Karpas-422 (cell line): ENCODE measurements around the gene S100A12. TPM values are rescaled to one million over a fixed set of nuclear protein-coding genes. Genes with fewer than 3 reads are reported as not detected.

Source experiments
- DNase-seq: peaks from one replicate; pipeline ENCODE4 v3.0.0-alpha.2; 2015
- H2AFZ ChIP-seq: fragments of 200-600 bp; sonication (generic); 2 replicates; pipeline ENCODE4 v1.6.1; 2014; ENCODE audit warnings: antibody characterized with exemption, low read length, mixed read lengths
- H3K27ac ChIP-seq: fragments of 200-600 bp; sonication (generic); 2 replicates; pipeline ENCODE4 v1.5.1; 2014; ENCODE audit warnings: mild to moderate bottlenecking, low read length, moderate library complexity
- H3K27me3 ChIP-seq: fragments of 200-600 bp; sonication (generic); 2 replicates; pipeline ENCODE4 v1.6.1; 2014; ENCODE audit warnings: low read length, mixed read lengths
- H3K36me3 ChIP-seq: fragments of 200-600 bp; sonication (generic); 2 replicates; pipeline ENCODE4 v1.6.1; 2014; ENCODE audit warnings: low read length, mixed read lengths; ENCODE audit not compliant: insufficient read depth
- H3K4me1 ChIP-seq: fragments of 200-600 bp; sonication (generic); 2 replicates; pipeline ENCODE4 v1.6.1; 2014; ENCODE audit warnings: mild to moderate bottlenecking, low read length, mixed read lengths
- H3K4me2 ChIP-seq: fragments of 200-600 bp; sonication (generic); 2 replicates; pipeline ENCODE4 v1.6.1; 2014; ENCODE audit warnings: low read length, low read depth, mild to moderate bottlenecking; ENCODE audit not compliant: poor library complexity, severe bottlenecking
- H3K4me3 ChIP-seq: fragments of 200-600 bp; sonication (generic); 2 replicates; pipeline ENCODE4 v1.5.1; 2014; ENCODE audit warnings: mild to moderate bottlenecking, antibody characterized with exemption, low read length, mixed read lengths
- H3K79me2 ChIP-seq: fragments of 200-600 bp; sonication (generic); 2 replicates; pipeline ENCODE4 v1.6.1; 2014; ENCODE audit warnings: mild to moderate bottlenecking, low read length, mixed read lengths
- H3K9ac ChIP-seq: fragments of 200-600 bp; sonication (generic); 2 replicates; pipeline ENCODE4 v1.6.0; 2014; ENCODE audit warnings: low read length
- H3K9me2 ChIP-seq: fragments of 200-600 bp; sonication (generic), shearing (Covaris generic); replicated peaks from 2 replicates; pipeline ENCODE4 v1.6.0; 2014; ENCODE audit warnings: mild to moderate bottlenecking, low read length, moderate library complexity; ENCODE audit not compliant: insufficient read depth
- H3K9me3 ChIP-seq: fragments of 300-700, 200-600 bp; sonication (generic); 2 replicates; pipeline ENCODE4 v1.6.1; 2014; ENCODE audit warnings: low read length, mixed read lengths
- H4K20me1 ChIP-seq: fragments of 200-600 bp; sonication (generic); 2 replicates; pipeline ENCODE4 v1.6.1; 2014; ENCODE audit warnings: mild to moderate bottlenecking, antibody characterized with exemption, low read length, low read depth; ENCODE audit not compliant: insufficient read depth
- total RNA-seq: library from RNA; depleted of rRNA; stranded (reverse); fragments of >200 nt; shearing (Covaris generic); gene quantifications from 2 replicates; pipeline ENCODE4 v1.2.3, GENCODE V29; 2014; ENCODE audit warnings: low replicate concordance

Gene S100A12
- total RNA-seq, 1 experiment from 2014 or later = not detected

GRCh38 chr1:153399401-153400055 is 24.1 kb upstream of the S100A12 start:
- Histone ChIP-seq H3K27ac (no peak overlapping the region), H3K36me3 (no peaks in the 10 kb centered on the region), H3K9me3 (no peaks in the 10 kb centered on the region), H3K9me2 (no peaks in the 10 kb centered on the region), H3K4me1 (no peaks in the 10 kb centered on the region), H3K4me2 (no peak overlapping the region), H3K4me3 (no peak overlapping the region), H3K9ac (no peak overlapping the region), H2AFZ (no peak overlapping the region), H4K20me1 (no peaks in the 10 kb centered on the region), H3K27me3 (no peaks in the 10 kb centered on the region), H3K79me2 (no peaks in the 10 kb centered on the region)
- no peak for DNase-seq

GRCh38 chr1:153397924-153398651 is 22.7 kb upstream of the S100A12 start:
- Histone ChIP-seq H3K4me3 (no peak overlapping the region), H3K4me2 (no peak overlapping the region), H3K36me3 (no peaks in the 10 kb centered on the region), H3K79me2 (no peaks in the 10 kb centered on the region), H3K27me3 (no peaks in the 10 kb centered on the region), H3K9me2 (no peaks in the 10 kb centered on the region), H3K27ac (no peak overlapping the region), H2AFZ (no peak overlapping the region), H3K4me1 (no peaks in the 10 kb centered on the region), H3K9ac (no peak overlapping the region), H4K20me1 (no peaks in the 10 kb centered on the region), H3K9me3 (no peaks in the 10 kb centered on the region)
- DNase-seq = no peak

- no peak overlapping the region for H3K27ac ChIP-seq
- H3K36me3 ChIP-seq = no peaks in the 10 kb centered on the region
- no peak overlapping the region for H3K9ac ChIP-seq
- no peaks in the 10 kb centered on the region for H4K20me1 ChIP-seq
- H3K4me1 ChIP-seq = no peaks in the 10 kb centered on the region
- no peak overlapping the region for H3K4me2 ChIP-seq
- no peaks in the 10 kb centered on the region for H3K79me2 ChIP-seq
- H3K9me2 ChIP-seq = no peaks in the 10 kb centered on the region
- H3K4me3 ChIP-seq = no peak overlapping the region
- H2AFZ ChIP-seq = no peak overlapping the region
- no peaks in the 10 kb centered on the region for H3K27me3 ChIP-seq
- H3K9me3 ChIP-seq = no peaks in the 10 kb centered on the region
- no peak for DNase-seq
Measured at GRCh38 chr1:153397051-153397923, 21.9 kb upstream of the S100A12 start.

- Histone ChIP-seq H3K27ac (no peak overlapping the region), H3K4me2 (no peak overlapping the region), H3K79me2 (no peaks in the 10 kb centered on the region)
Measured at GRCh38 chr1:153396461-153396860, 21.0 kb upstream of the S100A12 start.

GRCh38 chr1:153395776-153396175 is 20.4 kb upstream of the S100A12 start:
- H3K9me3 ChIP-seq = no peaks in the 10 kb centered on the region

More at GRCh38 chr1:153396461-153396860, 21.0 kb upstream of the S100A12 start:
- H3K36me3 ChIP-seq = no peaks in the 10 kb centered on the region
- no peak for DNase-seq
- H2AFZ ChIP-seq = no peak overlapping the region
- no peaks in the 10 kb centered on the region for H4K20me1 ChIP-seq
- no peaks in the 10 kb centered on the region for H3K4me1 ChIP-seq
- no peaks in the 10 kb centered on the region for H3K27me3 ChIP-seq
- no peak overlapping the region for H3K4me3 ChIP-seq
- no peaks in the 10 kb centered on the region for H3K9me3 ChIP-seq
- H3K9me2 ChIP-seq = no peaks in the 10 kb centered on the region
- H3K9ac ChIP-seq = no peak overlapping the region

GRCh38 chr1:153395136-153395685 is 19.8 kb upstream of the S100A12 start:
- no peaks in the 10 kb centered on the region for H3K36me3 ChIP-seq
- H3K9ac ChIP-seq = no peak overlapping the region
- H3K9me3 ChIP-seq = no peaks in the 10 kb centered on the region
- no peak overlapping the region for H3K4me2 ChIP-seq
- H3K4me1 ChIP-seq = no peaks in the 10 kb centered on the region
- H3K79me2 ChIP-seq = no peaks in the 10 kb centered on the region
- H2AFZ ChIP-seq = no peak overlapping the region
- H3K4me3 ChIP-seq = no peak overlapping the region
- H3K27ac ChIP-seq = no peak overlapping the region
- H4K20me1 ChIP-seq = no peaks in the 10 kb centered on the region
- H3K27me3 ChIP-seq = no peaks in the 10 kb centered on the region
- no peaks in the 10 kb centered on the region for H3K9me2 ChIP-seq
- no peak for DNase-seq

More at GRCh38 chr1:153395776-153396175, 20.4 kb upstream of the S100A12 start:
- DNase-seq = no peak
- Histone ChIP-seq H3K4me3 (no peak overlapping the region), H2AFZ (no peak overlapping the region), H3K79me2 (no peaks in the 10 kb centered on the region), H3K4me1 (no peaks in the 10 kb centered on the region), H3K9me2 (no peaks in the 10 kb centered on the region), H3K27ac (no peak overlapping the region), H3K36me3 (no peaks in the 10 kb centered on the region), H4K20me1 (no peaks in the 10 kb centered on the region), H3K4me2 (no peak overlapping the region), H3K9ac (no peak overlapping the region), H3K27me3 (no peaks in the 10 kb centered on the region)

- Histone ChIP-seq H3K4me2 (no peak overlapping the region), H3K36me3 (no peaks in the 10 kb centered on the region), H4K20me1 (no peaks in the 10 kb centered on the region), H3K27ac (no peak overlapping the region), H2AFZ (no peak overlapping the region), H3K9ac (no peak overlapping the region), H3K4me3 (no peak overlapping the region), H3K27me3 (no peaks in the 10 kb centered on the region), H3K4me1 (no peaks in the 10 kb centered on the region), H3K79me2 (no peaks in the 10 kb centered on the region), H3K9me3 (no peaks in the 10 kb centered on the region), H3K9me2 (no peaks in the 10 kb centered on the region)
- no peak for DNase-seq
Measured at GRCh38 chr1:153394391-153394790, 19.0 kb upstream of the S100A12 start.

GRCh38 chr1:153393926-153394325 is 18.5 kb upstream of the S100A12 start:
- Histone ChIP-seq H3K27me3 (no peaks in the 10 kb centered on the region), H3K4me3 (no peak overlapping the region), H2AFZ (no peak overlapping the region), H3K9me3 (no peaks in the 10 kb centered on the region), H3K4me2 (no peak overlapping the region), H3K79me2 (no peaks in the 10 kb centered on the region), H3K9me2 (no peaks in the 10 kb centered on the region), H3K27ac (no peak overlapping the region), H3K4me1 (no peaks in the 10 kb centered on the region), H3K36me3 (no peaks in the 10 kb centered on the region), H3K9ac (no peak overlapping the region), H4K20me1 (no peaks in the 10 kb centered on the region)
- peak; percentile 50 for DNase-seq
